CD14-positive monocyte (primary cell): Measurements from ENCODE around the gene CIB4. TPM values are rescaled to one million over a fixed set of nuclear protein-coding genes. Genes with fewer than 3 reads are reported as not detected.

Experiments used
- DNase-seq, 3 donors: peaks; one replicate each; pipeline ENCODE4 v3.0.0-alpha.2; 2011 to 2022
- H2AFZ ChIP-seq: 2 replicates; pipeline ENCODE4 v1.6.0; 2012; ENCODE audit warnings: mild to moderate bottlenecking, low read depth, low read length, inconsistent platforms; ENCODE audit not compliant: insufficient read depth, poor library complexity, severe bottlenecking
- H3K27ac ChIP-seq, 2 donors: 1 replicate in 1 of 2; 2 replicates in 1 of 2; pipeline ENCODE4 v1.5.1; 2012 to 2013; ENCODE audit warnings: low read length in 2 of 2, control low read depth in 1 of 2, inconsistent platforms in 1 of 2, low read depth in 1 of 2, mild to moderate bottlenecking in 1 of 2
- H3K27me3 ChIP-seq, 2 donors: one replicate each; pipeline versions ENCODE4 v1.6.0 to v1.6.1; 2011 to 2013; ENCODE audit warnings: low read length in 2 of 2; ENCODE audit not compliant: control insufficient read depth in 2 of 2, insufficient read depth in 2 of 2
- H3K36me3 ChIP-seq, 2 donors: replicated peaks in 1 of 2; 1 replicate in 1 of 2; 2 replicates in 1 of 2; pipeline versions ENCODE4 v1.5.1 to v1.6.1; 2012 to 2013; ENCODE audit warnings: low read length in 2 of 2, control low read depth in 1 of 2, inconsistent platforms in 1 of 2, mild to moderate bottlenecking in 1 of 2; ENCODE audit not compliant: insufficient read depth in 2 of 2, control insufficient read depth in 1 of 2
- H3K4me1 ChIP-seq, 2 donors: 1 replicate in 1 of 2; 2 replicates in 1 of 2; pipeline versions ENCODE4 v1.5.1 to v1.6.1; 2012 to 2013; ENCODE audit warnings: low read length in 2 of 2, control low read depth in 1 of 2, inconsistent platforms in 1 of 2, mild to moderate bottlenecking in 1 of 2, moderate library complexity in 1 of 2; ENCODE audit not compliant: insufficient read depth in 2 of 2, control insufficient read depth in 1 of 2
- H3K4me2 ChIP-seq: replicated peaks from 2 replicates; pipeline ENCODE3; 2012; ENCODE audit warnings: low read length, moderate library complexity, mild to moderate bottlenecking; ENCODE audit not compliant: poor library complexity, severe bottlenecking; ENCODE audit errors: extremely low read depth
- H3K4me3 ChIP-seq, 3 experiments: fragments of 200-600 bp in 1 of 3; sonication (generic) in 1 of 3; replicated peaks in 1 of 3; 1 replicate in 2 of 3; 2 replicates in 1 of 3; pipeline ENCODE4 v1.5.1; 2011 to 2013; ENCODE audit warnings: low read length in 3 of 3, mild to moderate bottlenecking in 3 of 3, control low read depth in 2 of 3, low read depth in 2 of 3, inconsistent platforms in 1 of 3, moderate library complexity in 1 of 3
- H3K79me2 ChIP-seq: 2 replicates; pipeline ENCODE4 v1.6.0; 2012; ENCODE audit warnings: mild to moderate bottlenecking, control low read depth, inconsistent platforms, low read length, moderate library complexity; ENCODE audit not compliant: insufficient read depth
- H3K9ac ChIP-seq: 2 replicates; pipeline ENCODE4 v1.6.0; 2017; ENCODE audit warnings: low read length, mild to moderate bottlenecking; ENCODE audit not compliant: insufficient read depth, poor library complexity, severe bottlenecking
- H3K9me3 ChIP-seq, 2 donors: replicated peaks in 1 of 2; 1 replicate in 1 of 2; 2 replicates in 1 of 2; pipeline versions ENCODE4 v1.5.1 to v1.6.1; 2012 to 2013; ENCODE audit warnings: low read length in 2 of 2, control low read depth in 1 of 2; ENCODE audit not compliant: control insufficient read depth in 1 of 2, insufficient read depth in 1 of 2
- H4K20me1 ChIP-seq: 2 replicates; pipeline ENCODE4 v1.6.0; 2012; ENCODE audit warnings: mild to moderate bottlenecking, low read length, control low read depth, moderate library complexity; ENCODE audit not compliant: insufficient read depth
- H3K27ac Mint-ChIP-seq, 7 donors: one replicate each; pipeline ENCODE4 v1.8.0; 2020; ENCODE audit warnings: mild to moderate bottlenecking in 7 of 7, mixed read lengths in 7 of 7, moderate library complexity in 6 of 7, inconsistent platforms in 2 of 7
- H3K27me3 Mint-ChIP-seq, 3 donors: one replicate each; pipeline ENCODE4 v1.8.0; 2021 to 2022; ENCODE audit warnings: low read depth in 3 of 3, mild to moderate bottlenecking in 3 of 3, mixed read lengths in 3 of 3, moderate library complexity in 3 of 3, inconsistent platforms in 1 of 3
- H3K36me3 Mint-ChIP-seq, 2 donors: one replicate each; pipeline ENCODE4 v1.8.0; 2020; ENCODE audit warnings: mixed read lengths in 2 of 2, inconsistent platforms in 1 of 2, mild to moderate bottlenecking in 1 of 2
- H3K4me1 Mint-ChIP-seq: one replicate; pipeline ENCODE4 v1.8.0; 2020; ENCODE audit warnings: mild to moderate bottlenecking, mixed read lengths
- H3K4me3 Mint-ChIP-seq, 2 donors: one replicate each; pipeline ENCODE4 v1.8.0; 2020; ENCODE audit warnings: mild to moderate bottlenecking in 2 of 2, mixed read lengths in 2 of 2, moderate library complexity in 1 of 2
- H3K9me3 Mint-ChIP-seq, 7 donors: one replicate each; pipeline ENCODE4 v1.8.0; 2020 to 2022; ENCODE audit warnings: mixed read lengths in 7 of 7, mild to moderate bottlenecking in 6 of 7, moderate library complexity in 6 of 7, inconsistent platforms in 2 of 7
- CTCF ChIP-seq: fragments of 200-600 bp; IDR thresholded peaks from one replicate; pipeline ENCODE4 v1.8.0; 2022; ENCODE audit warnings: antibody characterized with exemption, mild to moderate bottlenecking
- WGBS: methylation state at CpG from one replicate; pipeline ENCODE4 v1.1.5; 2013; ENCODE audit warnings: missing lambda C conversion rate; ENCODE audit not compliant: insufficient coverage; 5-methylcytosine and 5-hydroxymethylcytosine counted together
- intact Hi-C, 2 donors: fragments of 100-400 bp; cut with micrococcal nuclease; formaldehyde crosslinking; loops; one replicate each; pipeline versions ENCODE4 v1.15.0 to v1.15.1; 2023
- polyA plus RNA-seq, 3 donors: library from polyadenylated mRNA; depleted of rRNA in 1 of 3; unstranded in 2 of 3; stranded (reverse) in 1 of 3; fragments of 300-500 nt in 2 of 3; fragments of >200 nt in 1 of 3; fragmentation: Illumina TruSeq in 2 of 3; gene quantifications; 1 replicate in 2 of 3; 2 replicates in 1 of 3; pipeline ENCODE4 v1.2.3, GENCODE V29; 2012 to 2021

CIB4 gene
- polyA plus RNA-seq, 3 donors: not detected

DNA sequence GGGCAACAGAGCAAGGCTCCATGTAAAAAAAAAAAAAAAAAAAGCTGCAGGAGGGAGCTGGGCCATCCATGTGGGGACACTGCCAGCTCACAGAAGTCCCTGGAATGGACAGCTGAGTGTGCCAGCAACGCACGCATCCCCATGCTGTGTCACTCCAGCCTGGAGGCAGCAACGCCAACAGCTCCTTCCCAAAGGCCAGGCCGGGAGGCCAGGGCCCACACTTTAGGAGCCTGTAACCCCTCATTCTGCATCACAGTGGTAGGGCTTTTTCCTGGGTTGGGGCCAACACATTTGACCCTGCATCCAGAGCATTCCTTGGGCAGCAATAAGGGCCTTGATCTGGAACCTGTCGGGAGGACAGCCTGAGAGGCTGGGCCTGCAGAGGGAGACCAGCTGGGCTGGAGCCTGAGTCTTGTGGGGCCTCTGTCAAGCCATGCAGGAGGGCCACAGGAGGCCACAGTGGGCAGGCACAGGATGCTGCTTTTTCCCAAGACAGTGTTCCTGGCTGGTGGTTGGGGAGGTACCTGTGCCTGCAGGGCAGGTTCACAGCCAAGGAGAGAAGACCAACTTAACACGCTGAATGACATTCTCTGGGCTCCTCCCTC is 34.6 kb upstream of the CIB4 start:
- Histone ChIP-seq H4K20me1 (no peaks in the 10 kb centered on the region), H3K27ac (no peak overlapping the region), H3K36me3 (no peaks in the 10 kb centered on the region), H3K9me3 (no peaks in the 10 kb centered on the region), H3K27me3 (no peaks in the 10 kb centered on the region), H3K4me2 (no peak overlapping the region), H3K9ac (no peak overlapping the region), H3K4me1 (no peaks in the 10 kb centered on the region), H3K79me2 (no peaks in the 10 kb centered on the region), H2AFZ (no peak overlapping the region), H3K4me3 (no peak overlapping the region)
- Mint-ChIP-seq H3K27ac (no peak overlapping the region), H3K9me3 (peaks cover 0 to 6% (median 0%) of the 10 kb centered on the region in 7 donors), H3K27me3 (peaks cover 9 to 16% (median 10%) of the 10 kb centered on the region in 3 donors), H3K4me3 (no peak overlapping the region), H3K4me1 (peaks cover 1% of the 10 kb centered on the region), H3K36me3 (no peaks in the 10 kb centered on the region)
- no peak for TF ChIP-seq CTCF
- 95% methylated on average over 5 of the region's 6 CpGs for WGBS
- no peak for DNase-seq
- intact Hi-C loops: no loop called here

GRCh38 chr2:26674771-26675170 is 33.6 kb upstream of the CIB4 start:
- 89% methylated on average over 9 of the region's 13 CpGs for WGBS
- Histone ChIP-seq H2AFZ (no peak overlapping the region), H3K27me3 (peaks cover 0 to 3% of the 10 kb centered on the region in 2 donors), H3K27ac (no peak overlapping the region), H3K4me1 (no peaks in the 10 kb centered on the region), H3K79me2 (no peaks in the 10 kb centered on the region), H3K9me3 (no peaks in the 10 kb centered on the region), H3K4me3 (no peak overlapping the region), H3K36me3 (no peaks in the 10 kb centered on the region), H3K9ac (no peak overlapping the region), H3K4me2 (no peak overlapping the region), H4K20me1 (no peaks in the 10 kb centered on the region)
- Mint-ChIP-seq H3K27ac (no peak overlapping the region), H3K9me3 (peaks cover 0 to 6% (median 0%) of the 10 kb centered on the region in 7 donors), H3K27me3 (peaks cover 12 to 21% (median 16%) of the 10 kb centered on the region in 3 donors), H3K36me3 (no peaks in the 10 kb centered on the region), H3K4me3 (no peak overlapping the region), H3K4me1 (peaks cover 1% of the 10 kb centered on the region)
- intact Hi-C loops: no loop called here
- no peak for TF ChIP-seq CTCF
- DNase-seq: no peak
